Transverse colon (tissue), 4 donors: ENCODE measurements around the gene RUVBL2. TPM values are rescaled to one million over a fixed set of nuclear protein-coding genes. Genes with fewer than 3 reads are reported as not detected.

Experiments used
- DNase-seq: peaks from one replicate; pipeline ENCODE4 v3.0.0-alpha.2; 2019
- H3K27ac ChIP-seq, 4 donors: fragments of 200-600 bp; sonication (generic); 2 replicates each; pipeline ENCODE4 v1.5.1; 2016 to 2018; ENCODE audit warnings: inconsistent platforms in 4 of 4
- H3K27me3 ChIP-seq: fragments of 200-600 bp; sonication (generic); 2 replicates; pipeline ENCODE4 v1.5.1; 2017; ENCODE audit warnings: inconsistent platforms
- H3K36me3 ChIP-seq, 4 donors: fragments of 200-600 bp; sonication (generic); 2 replicates each; pipeline ENCODE4 v1.5.1; 2017 to 2019; ENCODE audit warnings: inconsistent platforms in 4 of 4
- H3K4me1 ChIP-seq, 4 donors: fragments of 200-600 bp; sonication (generic); 2 replicates each; pipeline ENCODE4 v1.5.1; 2017 to 2020; ENCODE audit warnings: inconsistent platforms in 4 of 4
- H3K4me3 ChIP-seq, 4 donors: fragments of 200-600 bp; sonication (generic); 1 replicate in 1 of 4; 2 replicates in 3 of 4; pipeline versions ENCODE4 v1.5.1 to v1.6.1; 2017 to 2019; ENCODE audit warnings: inconsistent platforms in 4 of 4
- H3K9me3 ChIP-seq, 2 donors: fragments of 200-600 bp; sonication (generic); 2 replicates each; pipeline ENCODE4 v1.5.1; 2017 to 2019; ENCODE audit warnings: inconsistent platforms in 2 of 2
- CTCF ChIP-seq, 5 experiments: fragments of 200-600 bp in 3 of 5; fragments of 450-650 bp in 2 of 5; sonication (generic) in 3 of 5; IDR thresholded peaks; 1 replicate in 2 of 5; 2 replicates in 3 of 5; pipeline ENCODE4 v1.5.1; 2016 to 2017; ENCODE audit warnings: antibody characterized with exemption in 5 of 5, inconsistent platforms in 3 of 5, mild to moderate bottlenecking in 2 of 5, moderate library complexity in 1 of 5
- EP300 ChIP-seq: sonication (generic); formaldehyde crosslinking; IDR thresholded peaks from one replicate; pipeline ENCODE4 v1.6.1; 2017; ENCODE audit warnings: antibody characterized with exemption, low read depth
- POLR2A ChIP-seq: fragments of 450-650 bp; IDR thresholded peaks from one replicate; pipeline ENCODE4 v1.6.1; 2016; ENCODE audit warnings: antibody characterized with exemption, mild to moderate bottlenecking, moderate library complexity
- POLR2AphosphoS5 ChIP-seq, 3 donors: sonication (generic); formaldehyde crosslinking; IDR thresholded peaks; one replicate each; pipeline ENCODE4 v1.6.1; 2016; ENCODE audit warnings: antibody characterized with exemption in 3 of 3
- WGBS, 2 donors: methylation state at CpG; one replicate each; pipeline ENCODE4 v1.1.5; 2018; ENCODE audit warnings: low coverage in 1 of 2; 5-methylcytosine and 5-hydroxymethylcytosine counted together
- in situ Hi-C, 4 donors: fragments of 200-750 bp; cut with MboI; loops; one replicate each; pipeline versions ENCODE4 v1.15.0 to v1.15.1; 2017; ENCODE audit warnings: low sequenced_read_pairs in 3 of 4, low pct_ligation_motif_present in 1 of 4, low pct_unique_long_range_greater_than_20kb in 1 of 4
- intact Hi-C: fragments of 100-400 bp; cut with DNase I; formaldehyde crosslinking; loops from one replicate; pipeline ENCODE4 v1.15.1; 2023; ENCODE audit warnings: low total_unique reads
- small RNA-seq, 4 donors: library from RNA; depleted of rRNA; stranded (forward); fragments of <200 nt; gene quantifications; one replicate each; pipeline ENCODE3, GENCODE V24; 2016
- total RNA-seq, 4 donors: library from RNA; depleted of rRNA; stranded (reverse); fragments of >200 nt; gene quantifications; one replicate each; pipeline ENCODE4 v1.1.0, GENCODE V29; 2016

The RUVBL2 gene
- total RNA-seq, 4 donors from 2014 or later: 48.6 to 66.9 (median 59.4) TPM

GRCh38 chr19:49064029-49064629 is 70.4 kb downstream of the RUVBL2 start:
- intact Hi-C loops: no loop called here
- no peak overlapping the region for H3K4me3 ChIP-seq
- WGBS, 2 donors: 51% methylated on average over 10 of the region's 10 CpGs; no CpG with 5 or more reads in 1 of the 2 donors
- no peak for DNase-seq
- peaks cover 0 to 11% (median 9%) of the 10 kb centered on the region in 4 donors for H3K4me1 ChIP-seq
- peaks cover 99% of the 10 kb centered on the region for H3K27me3 ChIP-seq
- no peak overlapping the region for H3K27ac ChIP-seq
- H3K36me3 ChIP-seq: no peaks in the 10 kb centered on the region
- in situ Hi-C loops: no loop called here
- no peaks in the 10 kb centered on the region for H3K9me3 ChIP-seq
- TF ChIP-seq POLR2A (no peak), EP300 (no peak), CTCF (IDR thresholded peaks at IDR 0.05) (no peak)

GRCh38 chr19:49064768-49065611 is 71.3 kb downstream of the RUVBL2 start, which contains the start of gene NTF4:
NTF4 (minus strand) TSS chr19:49064818; CDS start chr19:49061997, 2,821 bp downstream.
- in situ Hi-C loops (no loop called here), intact Hi-C loops (no loop called here)
- no peak for TF ChIP-seq EP300
- TF ChIP-seq POLR2AphosphoS5 (IDR thresholded peaks at IDR 0.05): no peak
- no peak for TF ChIP-seq CTCF (IDR thresholded peaks at IDR 0.05)
- TF ChIP-seq POLR2A: no peak
- Histone ChIP-seq H3K4me3 (peak within 1 kb of the TSS in 1 of 4 donors; percentile 29), H3K36me3 (no peaks in the 10 kb centered on the region), H3K9me3 (no peaks in the 10 kb centered on the region), H3K4me1 (peaks cover 0 to 11% (median 9%) of the 10 kb centered on the region in 4 donors), H3K27me3 (peaks cover 99% of the 10 kb centered on the region), H3K27ac (no peak within 1 kb of the TSS)
- WGBS, 2 donors: 7% methylated on average over 6 to 38 of the region's 53 CpGs
- no peak for DNase-seq

Small RNA genes within 50 kb of the gene (small RNA-seq; reads per million reads assigned to genes)
- gene MIR6798: 0 to 0.14 (median 0) reads per million in 4 donors

Other genes starting within 250 kb of the RUVBL2 start
- gene IZUMO1, start 247.0 kb upstream of the RUVBL2 start, total RNA-seq: not detected
- under 1 TPM; 0.27 to 1.00 (median 0.58) TPM for gene FUT1, start 241.2 kb upstream of the RUVBL2 start, total RNA-seq
- gene FGF21, start 238.4 kb upstream of the RUVBL2 start, total RNA-seq: not detected
- 10 to 100 TPM; 32.4 to 51.5 (median 42.8) TPM for gene BCAT2, start 182.9 kb upstream of the RUVBL2 start, total RNA-seq
- 10 to 100 TPM in 1 of 4 donors, 1 to 10 TPM in 3; 3.5 to 15.1 (median 5.4) TPM for gene HSD17B14, start 157.4 kb upstream of the RUVBL2 start, total RNA-seq
- 10 to 100 TPM in 2 of 4 donors, 1 to 10 TPM in 2; 2.6 to 34.4 (median 10.3) TPM for gene PLEKHA4, start 125.3 kb upstream of the RUVBL2 start, total RNA-seq
- 100 to 1,000 TPM in 1 of 4 donors, 10 to 100 TPM in 3; 49.4 to 109 (median 69.5) TPM for gene PPP1R15A, start 121.5 kb upstream of the RUVBL2 start, total RNA-seq
- not detected for gene TULP2, start 95.1 kb upstream of the RUVBL2 start, total RNA-seq
- 100 to 1,000 TPM; 135 to 196 (median 174) TPM for gene NUCB1, start 93.6 kb upstream of the RUVBL2 start, total RNA-seq
- gene DHDH, start 60.2 kb upstream of the RUVBL2 start, total RNA-seq: 1 to 10 TPM in 2 of 4 donors, not detected in 2; 3.4 to 4.9 TPM
- gene BAX, start 39.0 kb upstream of the RUVBL2 start, total RNA-seq: 100 to 1,000 TPM in 2 of 4 donors, 10 to 100 TPM in 2; 74.5 to 152 (median 112) TPM
- 1,000 to 10,000 TPM; 3,057 to 3,935 (median 3,837) TPM for gene FTL, start 28.6 kb upstream of the RUVBL2 start, total RNA-seq
- gene GYS1, start 578 bp upstream of the RUVBL2 start, total RNA-seq: 100 to 1,000 TPM in 1 of 4 donors, 10 to 100 TPM in 3; 31.8 to 107 (median 40.9) TPM
- gene LHB, start 23.2 kb downstream of the RUVBL2 start, total RNA-seq: 1 to 10 TPM in 1 of 4 donors, not detected in 3; 1.4 TPM
- not detected for gene CGB3, start 30.4 kb downstream of the RUVBL2 start, total RNA-seq
- not detected for gene CGB2, start 38.0 kb downstream of the RUVBL2 start, total RNA-seq
- gene CGB1, start 43.0 kb downstream of the RUVBL2 start, total RNA-seq: not detected
- not detected for gene CGB5, start 50.0 kb downstream of the RUVBL2 start, total RNA-seq
- gene CGB8, start 55.2 kb downstream of the RUVBL2 start, total RNA-seq: not detected
- under 1 TPM in 1 of 4 donors, not detected in 3; 0.20 TPM for gene CGB7, start 63.9 kb downstream of the RUVBL2 start, total RNA-seq
- gene NTF4, start 70.9 kb downstream of the RUVBL2 start, total RNA-seq: not detected
- gene KCNA7, start 78.8 kb downstream of the RUVBL2 start, total RNA-seq: under 1 TPM in 1 of 4 donors, not detected in 3; 0.14 TPM
- gene SNRNP70, start 91.6 kb downstream of the RUVBL2 start, total RNA-seq: 100 to 1,000 TPM; 216 to 682 (median 292) TPM
- 10 to 100 TPM; 14.2 to 92.8 (median 39.8) TPM for gene LIN7B, start 120.5 kb downstream of the RUVBL2 start, total RNA-seq
- gene C19orf73, start 125.3 kb downstream of the RUVBL2 start, total RNA-seq: 10 to 100 TPM in 1 of 4 donors, 1 to 10 TPM in 2, not detected in 1; 7.5 to 12.5 (median 8.2) TPM
- 100 to 1,000 TPM in 1 of 4 donors, 10 to 100 TPM in 3; 18.6 to 106 (median 19.9) TPM for gene PPFIA3, start 125.7 kb downstream of the RUVBL2 start, total RNA-seq
- under 1 TPM in 2 of 4 donors, not detected in 2; 0.16 to 0.82 TPM for gene HRC, start 161.5 kb downstream of the RUVBL2 start, total RNA-seq
- 100 to 1,000 TPM; 247 to 884 (median 568) TPM for gene TRPM4, start 163.9 kb downstream of the RUVBL2 start, total RNA-seq